K562 (cell line): ENCODE measurements around the gene SORL1-AS1.

Experiments used
- EP300 ChIP-seq: IDR thresholded peaks from 2 replicates; pipeline ENCODE4 v1.6.1; 2012; ENCODE audit warnings: low read length, improper control_type of control experiment
- HDAC6 ChIP-seq: IDR thresholded peaks from 2 replicates; pipeline ENCODE4 v1.6.1; 2012; ENCODE audit warnings: low read depth, mild to moderate bottlenecking, control low read depth, inconsistent platforms, low read length, moderate library complexity
- KDM1A ChIP-seq, 2 experiments: fragments of 450-650 bp; IDR thresholded peaks; 2 replicates each; pipeline ENCODE4 v1.6.1; 2016; ENCODE audit warnings: mild to moderate bottlenecking in 2 of 2
- MAFK ChIP-seq: IDR thresholded peaks from 2 replicates; pipeline ENCODE4 v1.6.1; 2011; ENCODE audit warnings: low read length, improper control_type of control experiment
- POLR2AphosphoS2 ChIP-seq: IDR thresholded peaks from 2 replicates; pipeline ENCODE4 v1.6.1; 2012; ENCODE audit warnings: low read length, improper control_type of control experiment
- SIN3A ChIP-seq, 2 experiments: fragments of 150-350 bp in 1 of 2; IDR thresholded peaks; 2 replicates each; pipeline ENCODE4 v1.6.1; 2011 to 2016; ENCODE audit warnings: borderline replicate concordance in 2 of 2, low read depth in 2 of 2, low read length in 2 of 2, mild to moderate bottlenecking in 2 of 2, moderate library complexity in 2 of 2; ENCODE audit not compliant: control insufficient read depth in 1 of 2
- TCF7 ChIP-seq: sonication (generic); IDR thresholded peaks from 2 replicates; pipeline ENCODE4 v1.6.1; 2016; ENCODE audit warnings: antibody characterized with exemption, borderline replicate concordance
- TFE3 ChIP-seq: fragments of 450-650 bp; formaldehyde crosslinking; IDR thresholded peaks from 2 replicates; pipeline ENCODE4 v1.4.0; 2020; ENCODE audit warnings: mild to moderate bottlenecking, mixed read lengths

GRCh38 chr11:121488641-121489040, 35.9 kb upstream of the SORL1-AS1 start:
- TF ChIP-seq POLR2AphosphoS2: no peak
- TF ChIP-seq HDAC6: no peak
- no peak for TF ChIP-seq TCF7
- no peak for TF ChIP-seq SIN3A (IDR thresholded peaks at IDR 0.05; ENCODE audit: borderline replicate concordance in 2 of 2, control insufficient read depth in 1 of 2, low read depth in 2 of 2, low read length in 2 of 2)
- TF ChIP-seq EP300: no peak
- TF ChIP-seq MAFK: no peak
- no peak for TF ChIP-seq KDM1A (IDR thresholded peaks at IDR 0.05)
- TF ChIP-seq TFE3: no peak
